Cardiac septum (tissue), 1 donor: ENCODE data around the gene NUP37. TPM values are rescaled to one million over a fixed set of nuclear protein-coding genes. Genes with fewer than 3 reads are reported as not detected.
"Not testable (repeated sequence)": the region's sequence is repeated elsewhere in the genome, so short reads cannot be mapped to it uniquely, and the experiment has no call there.

Source experiments
- DNase-seq: peaks from one replicate; pipeline ENCODE4 v3.0.0-alpha.2; 2020; ENCODE audit warnings: low spot score
- intact Hi-C: fragments of 100-400 bp; cut with DNase I; formaldehyde crosslinking; loops from one replicate; pipeline ENCODE4 v1.14.0; 2022
- total RNA-seq: library from RNA; stranded (reverse); fragmentation: NEBNext Ultra II Directional; extraction: Animal tissue kit (Norgen Biotek cat#: 25700); gene quantifications from one replicate; pipeline ENCODE4 v1.2.1, GENCODE V29; 2021
- donor health status: DM: no; HTN: no; CAD: no.

NUP37 gene
- total RNA-seq, 1 donor from 2014 or later = 16.0 TPM

GRCh38 chr12:102096855-102097254, 23.1 kb downstream of the NUP37 start:
- intact Hi-C loops = no loop called here
- DNase-seq = no peak

- intact Hi-C loops = no loop called here
- DNase-seq = no peak
Measured at GRCh38 chr12:102095677-102096263, 24.1 kb downstream of the NUP37 start.

GRCh38 chr12:102093319-102093718, 26.6 kb downstream of the NUP37 start:
- intact Hi-C loops = no loop called here

GRCh38 chr12:102089228-102089835, 30.6 kb downstream of the NUP37 start:
- DNase-seq, intact Hi-C loops: not testable (repeated sequence)

More at GRCh38 chr12:102093319-102093718, 26.6 kb downstream of the NUP37 start:
- no peak for DNase-seq

- intact Hi-C loops = no loop called here
- no peak for DNase-seq
Measured at GRCh38 chr12:102080842-102081241, 39.1 kb downstream of the NUP37 start.

GRCh38 chr12:102072092-102072491, 47.8 kb downstream of the NUP37 start:
- DNase-seq, intact Hi-C loops: not testable (repeated sequence)

GRCh38 chr12:102069707-102070106, 50.2 kb downstream of the NUP37 start:
- no peak for DNase-seq
- intact Hi-C loops = no loop called here

- no peak for DNase-seq
- intact Hi-C loops = no loop called here
Measured at GRCh38 chr12:102067574-102068258, 52.2 kb downstream of the NUP37 start.

GRCh38 chr12:102064476-102064875, 55.4 kb downstream of the NUP37 start:
- intact Hi-C loops = no loop called here

GRCh38 chr12:102063069-102063468, 56.8 kb downstream of the NUP37 start:
- intact Hi-C loops = loop anchor here (2.0 kb wide), 1 partner anchor 56 kb away; no protein-coding TSS in a partner anchor
- DNase-seq = no peak

More at GRCh38 chr12:102064476-102064875, 55.4 kb downstream of the NUP37 start:
- DNase-seq = no peak

- DNase-seq = no peak
- intact Hi-C loops = loop anchor here (2.0 kb wide), 1 partner anchor 56 kb away; no protein-coding TSS in a partner anchor
Measured at GRCh38 chr12:102062419-102062806, 57.5 kb downstream of the NUP37 start.

- intact Hi-C loops = loop anchor here (2.0 kb wide), 1 partner anchor 57 kb away; no protein-coding TSS in a partner anchor
- DNase-seq = peak; percentile 98
Measured at GRCh38 chr12:102061560-102062418, 58.1 kb downstream of the NUP37 start, which contains the start of gene WASHC3. Gene WASHC3 (minus strand): TSS chr12:102061991. CDS start chr12:102061962, 29 bp downstream.

- DNase-seq = no peak
- intact Hi-C loops = no loop called here
Measured at GRCh38 chr12:102061096-102061559, 58.8 kb downstream of the NUP37 start.

- no peak for DNase-seq
- intact Hi-C loops = no loop called here
Measured at GRCh38 chr12:102059343-102059742, 60.6 kb downstream of the NUP37 start.

GRCh38 chr12:102054345-102054744, 65.6 kb downstream of the NUP37 start:
- intact Hi-C loops = no loop called here
- DNase-seq = no peak

- intact Hi-C loops = no loop called here
- no peak for DNase-seq
Measured at GRCh38 chr12:102053062-102053349, 66.9 kb downstream of the NUP37 start.

- intact Hi-C loops = no loop called here
- DNase-seq = no peak
Measured at GRCh38 chr12:102052192-102053061, 67.5 kb downstream of the NUP37 start.

GRCh38 chr12:102051431-102051965, 68.4 kb downstream of the NUP37 start:
- no peak for DNase-seq
- intact Hi-C loops = no loop called here
